GM10248 (cell line): ENCODE measurements around the gene ERC2.

Source experiments
- CTCF ChIA-PET: fragments of 300-600 bp; sonication (Branson Sonifier 250); formaldehyde crosslinking; extraction: SDS; loops from one replicate; lab custom pipeline; 2021; ENCODE audit warnings: antibody characterized with exemption; lab: Yijun Ruan, JAX
- POLR2A ChIA-PET: fragments of 350-650 bp; sonication (Branson Sonifier 250); formaldehyde crosslinking; extraction: SDS; loops from one replicate; lab custom pipeline; 2020; ENCODE audit warnings: antibody characterized with exemption; lab: Yijun Ruan, JAX
- DNase-seq: peaks from one replicate; pipeline ENCODE4 v3.0.0; 2012; ENCODE audit errors: extremely low spot score
- TF ChIP-seq, protein P1 (sequence below): IDR thresholded peaks from 2 replicates; pipeline ENCODE4 v1.5.1; 2012; ENCODE audit warnings: mild to moderate bottlenecking, low read depth; ENCODE audit errors: extremely low read depth, missing control alignments, control extremely low read depth

ERC2 gene

DNA sequence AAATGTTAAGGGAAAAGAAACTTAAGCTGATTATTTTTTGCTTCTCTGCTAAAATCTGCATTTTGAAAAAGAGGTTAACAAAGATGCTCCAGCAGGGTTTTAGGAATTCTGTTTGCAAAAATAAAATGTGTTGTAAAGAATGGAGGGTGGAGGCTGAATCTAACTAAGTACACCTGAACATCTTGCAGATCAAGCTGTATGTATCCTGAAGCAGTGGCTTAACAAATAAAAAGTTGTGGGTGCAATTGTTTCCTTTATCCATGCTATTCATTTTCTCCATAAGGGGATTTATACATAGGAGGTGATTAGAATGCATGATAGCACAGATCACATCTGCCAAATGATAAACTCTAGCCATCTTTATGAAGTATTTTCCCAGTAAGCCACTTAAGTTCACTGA, 466.3 kb downstream of the ERC2 start:
- TF ChIP-seq, protein P1, sequence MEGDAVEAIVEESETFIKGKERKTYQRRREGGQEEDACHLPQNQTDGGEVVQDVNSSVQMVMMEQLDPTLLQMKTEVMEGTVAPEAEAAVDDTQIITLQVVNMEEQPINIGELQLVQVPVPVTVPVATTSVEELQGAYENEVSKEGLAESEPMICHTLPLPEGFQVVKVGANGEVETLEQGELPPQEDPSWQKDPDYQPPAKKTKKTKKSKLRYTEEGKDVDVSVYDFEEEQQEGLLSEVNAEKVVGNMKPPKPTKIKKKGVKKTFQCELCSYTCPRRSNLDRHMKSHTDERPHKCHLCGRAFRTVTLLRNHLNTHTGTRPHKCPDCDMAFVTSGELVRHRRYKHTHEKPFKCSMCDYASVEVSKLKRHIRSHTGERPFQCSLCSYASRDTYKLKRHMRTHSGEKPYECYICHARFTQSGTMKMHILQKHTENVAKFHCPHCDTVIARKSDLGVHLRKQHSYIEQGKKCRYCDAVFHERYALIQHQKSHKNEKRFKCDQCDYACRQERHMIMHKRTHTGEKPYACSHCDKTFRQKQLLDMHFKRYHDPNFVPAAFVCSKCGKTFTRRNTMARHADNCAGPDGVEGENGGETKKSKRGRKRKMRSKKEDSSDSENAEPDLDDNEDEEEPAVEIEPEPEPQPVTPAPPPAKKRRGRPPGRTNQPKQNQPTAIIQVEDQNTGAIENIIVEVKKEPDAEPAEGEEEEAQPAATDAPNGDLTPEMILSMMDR: no peak
- DNase-seq: no peak
- CTCF ChIA-PET: interaction anchor here (1.4 kb wide), 1 partner anchor 16 kb away, joined by 4 read pairs; no protein-coding TSS in a partner anchor
- POLR2A ChIA-PET: no interaction called here

DNA sequence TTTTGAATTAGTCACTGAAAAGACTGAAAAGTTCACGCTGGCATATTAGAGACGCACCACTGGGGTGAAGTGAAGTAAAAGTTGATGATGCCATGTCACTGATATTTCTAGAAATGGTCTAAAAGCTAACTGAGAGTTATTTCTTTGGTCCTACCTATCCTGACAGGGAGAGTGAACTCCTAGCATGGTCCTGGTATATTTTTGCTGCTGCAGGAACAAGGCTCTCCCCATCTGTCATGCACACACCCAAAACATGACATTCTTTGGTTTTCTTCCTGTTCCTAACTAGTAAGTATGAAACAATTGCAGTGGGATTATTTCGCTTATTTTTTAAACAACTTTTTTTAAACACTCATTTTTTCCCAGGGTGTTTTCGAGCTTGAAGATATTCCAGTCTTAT, 466.7 kb downstream of the ERC2 start:
- ChIA-PET POLR2A (no interaction called here), CTCF (interaction anchor here (1.4 kb wide), 1 partner anchor 17 kb away, joined by 4 read pairs; no protein-coding TSS in a partner anchor)
- TF ChIP-seq, protein P1: no peak
- DNase-seq: no peak

DNA sequence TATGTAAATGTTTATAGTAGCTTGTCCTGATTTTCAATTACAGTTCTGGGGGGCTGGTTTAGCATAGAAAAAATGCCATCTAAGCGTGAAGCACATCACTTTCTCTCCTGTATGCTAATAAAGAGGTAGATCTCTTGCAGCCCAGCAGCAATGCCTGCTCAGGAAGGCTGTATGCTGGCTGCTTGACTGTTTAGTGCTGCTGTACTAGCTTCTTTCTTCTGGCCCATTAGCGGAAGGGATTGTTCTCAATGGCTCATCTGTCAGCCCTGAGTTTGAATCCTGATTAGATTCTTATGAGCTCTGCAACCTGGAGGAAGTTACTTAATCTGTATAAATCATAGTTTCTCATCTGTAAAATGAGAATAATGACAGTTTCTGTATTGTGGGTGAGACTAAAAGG, 478.9 kb downstream of the ERC2 start:
- ChIA-PET POLR2A (no interaction called here), CTCF (interaction anchor here (0.7 kb wide), 1 partner anchor 25 kb away, joined by 3 read pairs; no protein-coding TSS in a partner anchor)
- TF ChIP-seq, protein P1: no peak
- DNase-seq: no peak

DNA sequence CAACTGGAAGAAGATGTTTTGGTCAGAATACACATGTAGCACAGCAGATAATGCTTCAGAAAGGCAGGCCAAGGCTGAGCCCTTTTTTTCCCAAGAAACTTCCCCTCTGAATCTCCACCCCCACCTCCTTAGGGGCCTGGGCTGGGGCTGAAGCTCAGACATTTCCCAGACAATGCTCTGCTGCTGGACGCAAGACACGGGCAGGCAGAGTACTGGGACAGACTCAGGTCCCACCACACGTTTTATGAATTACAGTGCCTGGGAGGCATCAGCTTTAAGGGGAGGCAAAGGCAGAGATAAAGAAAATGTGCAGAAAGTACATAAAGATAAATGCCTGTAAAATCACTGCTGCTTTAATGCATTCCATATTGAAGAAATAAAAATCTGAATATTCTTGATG, 479.4 kb downstream of the ERC2 start:
- no peak for DNase-seq
- TF ChIP-seq, protein P1: no peak
- ChIA-PET CTCF (interaction anchor here (0.7 kb wide), 1 partner anchor 24 kb away, joined by 3 read pairs; no protein-coding TSS in a partner anchor), POLR2A (no interaction called here)

DNA sequence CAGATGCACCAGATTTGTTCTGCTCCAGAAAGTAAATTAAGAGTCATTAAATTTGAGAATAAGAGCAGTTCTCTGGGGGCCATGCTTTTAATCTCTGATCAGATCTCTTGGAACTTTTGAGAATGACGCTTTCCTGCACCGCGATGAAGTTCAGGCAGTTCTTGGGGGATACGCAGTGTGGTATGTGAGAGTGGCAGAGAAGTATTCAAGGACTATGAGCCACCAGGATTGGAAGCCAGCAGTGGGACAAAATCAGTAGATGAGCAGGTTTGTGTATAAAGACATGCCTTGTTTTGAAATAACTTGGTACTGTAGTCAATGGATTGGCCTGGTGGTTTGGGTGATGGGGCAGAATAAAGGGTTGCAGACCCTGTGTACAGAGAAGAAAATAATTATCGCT, 483.6 kb downstream of the ERC2 start:
- TF ChIP-seq, protein P1: no peak
- DNase-seq: no peak
- POLR2A ChIA-PET: no interaction called here
- CTCF ChIA-PET: no interaction called here

DNA sequence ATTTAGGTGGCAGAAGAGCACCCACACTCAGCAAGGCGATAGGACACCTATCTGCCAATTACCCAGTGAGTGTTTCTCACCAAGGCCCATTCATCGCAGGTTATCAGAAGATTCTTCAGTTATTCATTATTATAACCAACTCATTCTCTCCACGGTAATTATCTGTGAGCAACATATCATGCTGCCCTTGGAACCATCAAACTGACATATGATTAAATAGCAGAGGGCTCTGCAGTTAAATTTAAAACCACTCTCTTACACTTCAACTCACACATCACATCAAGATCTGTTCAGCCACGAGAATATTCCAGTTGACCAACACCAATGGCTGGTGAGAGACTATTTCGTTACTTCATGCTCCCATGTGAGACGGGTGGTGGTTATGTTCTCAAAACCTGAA, 489.3 kb downstream of the ERC2 start:
- POLR2A ChIA-PET: no interaction called here
- CTCF ChIA-PET: no interaction called here
- no peak for DNase-seq
- TF ChIP-seq, protein P1: no peak
